ENCODE measurements around the gene ZBTB20. TPM values are rescaled to one million over a fixed set of nuclear protein-coding genes. Genes with fewer than 3 reads are reported as not detected.

Gene ZBTB20
- total and polyA plus RNA-seq, 2 of the 4 experiments (the other 2 are of a cell fraction) = 0.75 to 14.7 TPM

GRCh38 chr3:114566162-114566755, 580.8 kb downstream of the ZBTB20 start:
- H3K23ac ChIP-seq (ENCODE audit: low read depth, low read length) = no peak overlapping the region
- no peak overlapping the region for H3K27ac ChIP-seq (ENCODE audit: insufficient read depth, low read length)
- no peak overlapping the region for H3K9ac ChIP-seq (ENCODE audit: low read depth, low read length)
- ChIA-PET CTCF (interaction anchor here (0.5 kb wide), 1 partner anchor 180 kb away, joined by 3 read pairs; no protein-coding TSS in a partner anchor), POLR2A (ENCODE audit: unreplicated experiment) (no interaction called here)
- H2AFZ ChIP-seq (replicated peaks; ENCODE audit: low read length, poor library complexity) = no peak overlapping the region
- H2BK5ac ChIP-seq (ENCODE audit: low read depth, low read length, poor library complexity, severe bottlenecking) = no peak overlapping the region
- 0 out of 2 replicates have a peak, but pooled peaks cover 4% of the 10 kb centered on the region for H4K20me1 ChIP-seq (ENCODE audit: insufficient read depth, low read length)
- no peak overlapping the region for H2AK5ac ChIP-seq (ENCODE audit: low read depth, low read length)
- H3K4me3 ChIP-seq (ENCODE audit: insufficient read depth, low read depth, low read length) = no peak overlapping the region
- intact Hi-C loops (cut with micrococcal nuclease) = no loop called here
- no peak overlapping the region for H3K4me2 ChIP-seq (ENCODE audit: low read depth, low read length)
- no peak overlapping the region; the same call in 1 of the 2 replicates for H3K14ac ChIP-seq (replicated peaks; ENCODE audit: low read depth, low read length)
- H4K8ac ChIP-seq (ENCODE audit: low read depth in 2 of 2, low read length in 2 of 2) = 0 out of 4 replicates have a peak overlapping the region, but pooled peaks of 1 of the 2 experiments have one; percentile 7
- peak overlapping the region; percentile 59 for H2AK9ac ChIP-seq (replicated peaks; ENCODE audit: low read depth, low read length, poor library complexity)
- peaks cover 9 to 28% of the 10 kb centered on the region in 2 experiments for H3K79me1 ChIP-seq (ENCODE audit: low read depth in 1 of 2, low read length in 2 of 2)
- H2BK20ac ChIP-seq (ENCODE audit: low read depth, low read length) = no peak overlapping the region
- in situ Hi-C loops (cut with MboI; ENCODE audit: low sequenced_read_pairs) = no loop called here
- DNase-seq (no peak), ATAC-seq (ENCODE audit: low read depth) (0 out of 2 replicates have a peak, but pooled peaks have one; percentile 24)
- H3K27me3 ChIP-seq (ENCODE audit: control insufficient read depth, insufficient read depth, low read length) = no peaks in the 10 kb centered on the region
- H2BK120ac ChIP-seq (ENCODE audit: low read depth, low read length) = no peak overlapping the region
- WGBS, 2 experiments (ENCODE audit: extremely low coverage in 2 of 2, insufficient read length in 1 of 2) = no CpG with 5 or more reads among the region's 5 CpGs
- no peak overlapping the region for H3K18ac ChIP-seq (ENCODE audit: low read depth, low read length)
- dilution Hi-C loops (cut with HindIII; ENCODE audit: low sequenced_read_pairs, unreplicated experiment) = no loop called here
- H4K5ac ChIP-seq (ENCODE audit: low read depth, low read length) = no peak overlapping the region
- TF ChIP-seq RFX5 (IDR thresholded peaks at IDR 0.05; ENCODE audit: low read depth, low read length) = no peak
- TF ChIP-seq NFE2L2 (IDR thresholded peaks at IDR 0.05; ENCODE audit: low read depth, low read length) = no peak
- TF ChIP-seq MAFK (IDR thresholded peaks at IDR 0.05; ENCODE audit: low read depth, low read length) = no peak
- TF ChIP-seq USF2 (IDR thresholded peaks at IDR 0.05; ENCODE audit: low read depth, low read length) = no peak
- no peak for TF ChIP-seq RAD21 (IDR thresholded peaks at IDR 0.05; ENCODE audit: low read length)
- TF ChIP-seq CHD1 (IDR thresholded peaks at IDR 0.05; ENCODE audit: low read depth, low read length) = no peak
- TF ChIP-seq ELK1 (IDR thresholded peaks at IDR 0.05; ENCODE audit: borderline replicate concordance, low read depth, low read length) = no peak
- no peak for TF ChIP-seq MAZ (IDR thresholded peaks at IDR 0.05; ENCODE audit: borderline replicate concordance, low read depth, low read length)
- TF ChIP-seq SMC3 (IDR thresholded peaks at IDR 0.05; ENCODE audit: low read depth, low read length) = no peak
- TF ChIP-seq, protein P1, sequence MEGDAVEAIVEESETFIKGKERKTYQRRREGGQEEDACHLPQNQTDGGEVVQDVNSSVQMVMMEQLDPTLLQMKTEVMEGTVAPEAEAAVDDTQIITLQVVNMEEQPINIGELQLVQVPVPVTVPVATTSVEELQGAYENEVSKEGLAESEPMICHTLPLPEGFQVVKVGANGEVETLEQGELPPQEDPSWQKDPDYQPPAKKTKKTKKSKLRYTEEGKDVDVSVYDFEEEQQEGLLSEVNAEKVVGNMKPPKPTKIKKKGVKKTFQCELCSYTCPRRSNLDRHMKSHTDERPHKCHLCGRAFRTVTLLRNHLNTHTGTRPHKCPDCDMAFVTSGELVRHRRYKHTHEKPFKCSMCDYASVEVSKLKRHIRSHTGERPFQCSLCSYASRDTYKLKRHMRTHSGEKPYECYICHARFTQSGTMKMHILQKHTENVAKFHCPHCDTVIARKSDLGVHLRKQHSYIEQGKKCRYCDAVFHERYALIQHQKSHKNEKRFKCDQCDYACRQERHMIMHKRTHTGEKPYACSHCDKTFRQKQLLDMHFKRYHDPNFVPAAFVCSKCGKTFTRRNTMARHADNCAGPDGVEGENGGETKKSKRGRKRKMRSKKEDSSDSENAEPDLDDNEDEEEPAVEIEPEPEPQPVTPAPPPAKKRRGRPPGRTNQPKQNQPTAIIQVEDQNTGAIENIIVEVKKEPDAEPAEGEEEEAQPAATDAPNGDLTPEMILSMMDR (conservative IDR thresholded peaks at IDR 0.05; ENCODE audit: low read depth, low read length) = no peak
- no peak for TF ChIP-seq BHLHE40 (IDR thresholded peaks at IDR 0.05; ENCODE audit: low read depth, low read length)
- TF ChIP-seq FOS (IDR thresholded peaks at IDR 0.05; ENCODE audit: low read depth, low read length) = no peak
- no peak for TF ChIP-seq POLR2A (IDR thresholded peaks at IDR 0.05; ENCODE audit: low read depth, low read length)
- no peak for TF ChIP-seq RCOR1 (IDR thresholded peaks at IDR 0.05; ENCODE audit: insufficient replicate concordance, low read length)
- no peak for TF ChIP-seq CEBPB (IDR thresholded peaks at IDR 0.05; ENCODE audit: low read depth, low read length)
- TF ChIP-seq MXI1 (IDR thresholded peaks at IDR 0.05; ENCODE audit: borderline replicate concordance, low read depth, low read length) = no peak
- no peak overlapping the region for H3K4ac ChIP-seq (ENCODE audit: low read depth, low read length)
- no TSS peak for BruUV-seq (replicated peaks)
- peaks cover 4% of the 10 kb centered on the region; the same call in 1 of the 2 replicates for H3K4me1 ChIP-seq (ENCODE audit: control insufficient read depth, insufficient read depth, low read length)
- H2BK15ac ChIP-seq (ENCODE audit: low read depth, low read length) = no peak overlapping the region
- no peaks in the 10 kb centered on the region for H3K36me3 ChIP-seq (ENCODE audit: control insufficient read depth, insufficient read depth, low read length)
- H4K91ac ChIP-seq (ENCODE audit: insufficient read depth, low read depth, low read length) = no peak overlapping the region
- H3K9me3 ChIP-seq (ENCODE audit: control insufficient read depth, insufficient read depth, low read length) = no peaks in the 10 kb centered on the region
- H3K56ac ChIP-seq (ENCODE audit: extremely low read depth, insufficient read depth, low read length) = no peak overlapping the region
- peaks cover 4% of the 10 kb centered on the region for H3K9me1 ChIP-seq (ENCODE audit: insufficient read depth, low read length)

Data from IMR-90 (cell line).